Right atrium auricular region (tissue), 2 donors: ENCODE measurements around the gene BAIAP2L2. TPM values are rescaled to one million over a fixed set of nuclear protein-coding genes. Genes with fewer than 3 reads are reported as not detected.

Experiments
- DNase-seq: peaks from one replicate; pipeline ENCODE4 v3.0.0-alpha.2; 2019; ENCODE audit warnings: low spot score
- H3K27ac ChIP-seq, 2 donors: fragments of 200-600 bp; sonication (generic); 1 replicate in 1 of 2; 2 replicates in 1 of 2; pipeline ENCODE4 v1.5.1; 2016 to 2019
- H3K27me3 ChIP-seq, 2 donors: fragments of 200-600 bp; sonication (generic); one replicate each; pipeline versions ENCODE4 v1.5.1 to v1.6.0; 2017 to 2019
- H3K36me3 ChIP-seq: fragments of 200-600 bp; sonication (generic); one replicate; pipeline ENCODE4 v1.5.1; 2016
- H3K4me1 ChIP-seq, 2 donors: fragments of 200-600 bp; sonication (generic); one replicate each; pipeline versions ENCODE4 v1.5.1 to v1.6.0; 2017 to 2019
- H3K4me3 ChIP-seq, 2 donors: fragments of 200-600 bp; sonication (generic); 1 replicate in 1 of 2; 2 replicates in 1 of 2; pipeline ENCODE4 v1.5.1; 2017 to 2019; ENCODE audit warnings: mild to moderate bottlenecking in 1 of 2, moderate library complexity in 1 of 2
- H3K9me3 ChIP-seq, 2 donors: fragments of 200-600 bp; sonication (generic); one replicate each; pipeline ENCODE4 v1.5.1; 2019
- CTCF ChIP-seq, 2 donors: fragments of 200-600 bp; sonication (generic); IDR thresholded peaks; one replicate each; pipeline ENCODE4 v1.5.1; 2019; ENCODE audit warnings: antibody characterized with exemption in 2 of 2
- total RNA-seq, 2 donors: library from RNA; depleted of rRNA; stranded (reverse); fragments of >200 nt; gene quantifications; one replicate each; pipeline ENCODE4 v1.1.0, GENCODE V29; 2016

BAIAP2L2 gene
- total RNA-seq, 2 donors from 2014 or later = 0.63 TPM; not detected in 1

- no peaks in the 10 kb centered on the region for H3K27me3 ChIP-seq
- no peak for DNase-seq
- no peaks in the 10 kb centered on the region for H3K9me3 ChIP-seq
- no peak overlapping the region for H3K27ac ChIP-seq
- no peak overlapping the region for H3K4me3 ChIP-seq
- no peaks in the 10 kb centered on the region for H3K36me3 ChIP-seq
- TF ChIP-seq CTCF (IDR thresholded peaks at IDR 0.05) = no peak
- no peaks in the 10 kb centered on the region for H3K4me1 ChIP-seq
Measured at GRCh38 chr22:38132136-38132535, 21.7 kb upstream of the BAIAP2L2 start.

- no peak overlapping the region for H3K27ac ChIP-seq
- H3K27me3 ChIP-seq = no peaks in the 10 kb centered on the region
- H3K9me3 ChIP-seq = no peaks in the 10 kb centered on the region
- DNase-seq = no peak
- no peak overlapping the region for H3K4me3 ChIP-seq
- no peak for TF ChIP-seq CTCF (IDR thresholded peaks at IDR 0.05)
- H3K4me1 ChIP-seq = no peaks in the 10 kb centered on the region
- H3K36me3 ChIP-seq = no peaks in the 10 kb centered on the region
Measured at GRCh38 chr22:38131399-38131798, 20.9 kb upstream of the BAIAP2L2 start.

GRCh38 chr22:38129856-38130255, 19.4 kb upstream of the BAIAP2L2 start:
- TF ChIP-seq CTCF (IDR thresholded peaks at IDR 0.05) = no peak

GRCh38 chr22:38129021-38129420, 18.5 kb upstream of the BAIAP2L2 start:
- no peak for TF ChIP-seq CTCF (IDR thresholded peaks at IDR 0.05)
- Histone ChIP-seq H3K36me3 (no peaks in the 10 kb centered on the region), H3K4me3 (no peak overlapping the region), H3K4me1 (no peaks in the 10 kb centered on the region), H3K9me3 (no peaks in the 10 kb centered on the region), H3K27me3 (no peaks in the 10 kb centered on the region), H3K27ac (no peak overlapping the region)
- DNase-seq = no peak

More at GRCh38 chr22:38129856-38130255, 19.4 kb upstream of the BAIAP2L2 start:
- no peaks in the 10 kb centered on the region for H3K4me1 ChIP-seq
- H3K36me3 ChIP-seq = no peaks in the 10 kb centered on the region
- H3K9me3 ChIP-seq = no peaks in the 10 kb centered on the region
- no peak for DNase-seq
- H3K4me3 ChIP-seq = no peak overlapping the region
- H3K27ac ChIP-seq = no peak overlapping the region
- H3K27me3 ChIP-seq = no peaks in the 10 kb centered on the region

- Histone ChIP-seq H3K4me3 (no peak overlapping the region), H3K27me3 (no peaks in the 10 kb centered on the region), H3K27ac (no peak overlapping the region), H3K36me3 (no peaks in the 10 kb centered on the region), H3K9me3 (no peaks in the 10 kb centered on the region), H3K4me1 (no peaks in the 10 kb centered on the region)
- TF ChIP-seq CTCF (IDR thresholded peaks at IDR 0.05) = no peak
- DNase-seq = no peak
Measured at GRCh38 chr22:38127869-38128268, 17.4 kb upstream of the BAIAP2L2 start.

GRCh38 chr22:38126928-38127668, 16.6 kb upstream of the BAIAP2L2 start:
- no peaks in the 10 kb centered on the region for H3K27me3 ChIP-seq
- no peak overlapping the region for H3K27ac ChIP-seq
- no peaks in the 10 kb centered on the region for H3K36me3 ChIP-seq
- no peaks in the 10 kb centered on the region for H3K9me3 ChIP-seq
- DNase-seq = no peak
- TF ChIP-seq CTCF (IDR thresholded peaks at IDR 0.05) = no peak
- H3K4me1 ChIP-seq = no peaks in the 10 kb centered on the region
- no peak overlapping the region for H3K4me3 ChIP-seq
